Superior temporal gyrus (tissue), 1 donor: ENCODE measurements around the gene GTF2IRD1.

Experiments used
- DNase-seq: peaks from one replicate; pipeline ENCODE4 v3.0.0-alpha.2; 2016; ENCODE audit errors: extremely low spot score

Gene GTF2IRD1

GRCh38 chr7:74567318-74567668 lies 113.6 kb downstream of the GTF2IRD1 start:
- no peak for DNase-seq

DNA sequence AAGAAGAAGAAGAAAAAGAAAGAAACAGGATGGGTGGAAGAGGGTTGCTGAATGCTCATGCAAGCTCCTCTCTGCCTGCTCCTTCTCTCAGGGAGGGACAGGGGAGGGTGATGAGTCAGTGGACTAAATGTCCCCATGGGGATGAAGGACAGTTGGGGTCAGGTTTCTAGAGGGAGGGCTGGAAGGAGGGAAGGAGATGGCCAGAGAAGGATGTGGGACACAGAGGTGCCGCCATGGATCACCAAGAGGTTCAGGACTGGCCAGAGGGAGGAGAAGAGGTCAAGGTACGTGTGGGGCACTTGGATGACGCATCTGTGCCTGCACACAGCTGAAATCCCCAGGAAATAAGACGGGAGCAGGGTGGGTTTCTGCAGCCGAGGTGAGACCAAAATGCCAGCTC lies 115.0 kb downstream of the GTF2IRD1 start:
- no peak for DNase-seq

DNA sequence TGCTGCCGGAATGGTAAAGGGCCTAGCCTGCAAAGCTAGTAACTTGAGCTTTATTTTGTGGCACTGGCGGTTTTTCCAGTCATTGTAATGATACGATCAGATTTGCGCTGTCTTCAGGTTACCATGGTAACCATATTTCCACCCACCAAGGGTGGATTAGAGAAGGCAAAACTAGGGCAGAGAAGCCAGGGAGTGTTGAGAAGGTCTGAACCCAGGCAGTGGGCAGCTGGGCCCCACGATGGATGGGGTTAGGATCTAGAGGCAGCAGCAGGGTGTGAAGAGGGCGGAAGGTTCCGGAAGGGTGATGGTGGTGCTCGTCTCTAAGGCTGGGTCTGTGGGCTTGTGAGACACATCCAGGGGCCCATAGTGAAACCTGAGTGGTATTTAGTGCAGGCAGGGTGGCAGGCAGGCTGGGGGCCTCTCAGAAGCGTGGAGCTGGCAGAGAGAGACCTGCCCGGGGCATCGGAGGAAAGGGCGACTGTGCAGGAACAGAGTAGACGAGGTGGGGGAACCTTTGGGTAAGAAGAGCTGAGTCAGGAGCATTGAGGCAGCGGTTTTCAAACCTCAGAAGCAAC lies 115.9 kb downstream of the GTF2IRD1 start:
- peak; percentile 24 for DNase-seq

DNA sequence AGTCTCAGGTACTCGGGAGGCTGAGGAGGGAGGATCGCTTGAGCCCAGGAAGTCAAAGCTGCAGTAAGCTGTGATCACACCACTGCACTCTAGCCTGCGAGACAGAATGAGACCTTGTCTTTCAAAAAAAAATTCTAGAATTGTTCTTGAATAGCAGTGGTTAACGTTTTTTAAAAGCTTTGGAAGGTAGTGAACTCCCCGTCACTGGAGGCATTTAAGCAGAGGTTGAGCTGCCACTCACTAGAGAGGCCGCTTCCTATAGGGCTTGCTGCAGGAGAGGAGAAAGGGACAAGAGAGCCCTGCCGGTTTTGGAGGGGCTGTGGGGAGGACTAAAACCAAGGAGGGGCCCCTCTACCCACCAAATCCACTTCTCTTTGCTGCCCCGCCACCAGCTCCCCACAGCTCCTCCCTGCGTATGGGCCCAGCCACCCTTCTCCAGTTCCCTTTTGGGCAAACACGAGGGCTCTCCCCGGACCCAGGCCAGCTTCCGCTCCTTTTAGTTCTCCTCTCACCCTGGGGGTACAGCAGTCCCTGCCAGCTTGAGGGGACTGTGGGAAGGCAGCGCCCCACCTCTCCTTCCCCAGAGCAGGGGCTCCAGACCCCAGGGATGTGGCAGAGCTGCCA lies 116.9 kb downstream of the GTF2IRD1 start:
- no peak for DNase-seq

DNA sequence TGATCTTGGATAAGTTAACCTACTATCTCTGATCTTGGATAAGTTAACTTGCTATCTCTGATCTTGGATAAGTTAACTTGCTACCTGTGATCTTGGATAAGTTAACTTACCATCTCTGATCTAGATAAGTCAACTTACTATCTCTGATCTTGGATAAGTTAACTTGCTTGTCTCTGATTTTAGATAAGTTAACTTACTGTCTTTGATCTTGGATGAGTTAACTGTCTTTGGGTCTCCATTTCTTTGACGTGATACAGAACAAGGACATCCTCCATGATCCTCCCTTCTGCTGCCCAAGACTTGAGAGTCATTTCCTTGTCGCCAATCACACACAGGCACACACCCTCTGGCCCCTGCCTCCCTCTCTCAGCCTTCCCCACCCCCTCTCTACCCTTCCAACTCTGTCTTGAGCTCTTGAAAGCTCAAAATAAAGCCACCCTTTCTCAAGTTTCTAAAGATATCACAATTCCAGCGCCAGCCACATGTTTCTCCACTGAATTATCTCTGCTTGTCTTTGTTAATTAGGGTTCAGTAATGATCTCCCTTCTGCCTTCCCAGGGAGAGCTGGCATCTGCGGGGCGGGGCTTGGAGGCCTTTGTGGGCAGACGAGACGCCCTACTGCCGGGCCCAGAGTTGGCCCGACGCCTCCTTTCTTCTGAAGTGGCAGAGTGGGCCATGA lies 118.7 kb downstream of the GTF2IRD1 start:
- peak; percentile 20 for DNase-seq

GRCh38 chr7:74573512-74573911 lies 119.8 kb downstream of the GTF2IRD1 start:
- no peak for DNase-seq

- DNase-seq, result no peak
These were observed 121.5 kb downstream of the GTF2IRD1 start for GRCh38 chr7:74575083-74575784.

DNA sequence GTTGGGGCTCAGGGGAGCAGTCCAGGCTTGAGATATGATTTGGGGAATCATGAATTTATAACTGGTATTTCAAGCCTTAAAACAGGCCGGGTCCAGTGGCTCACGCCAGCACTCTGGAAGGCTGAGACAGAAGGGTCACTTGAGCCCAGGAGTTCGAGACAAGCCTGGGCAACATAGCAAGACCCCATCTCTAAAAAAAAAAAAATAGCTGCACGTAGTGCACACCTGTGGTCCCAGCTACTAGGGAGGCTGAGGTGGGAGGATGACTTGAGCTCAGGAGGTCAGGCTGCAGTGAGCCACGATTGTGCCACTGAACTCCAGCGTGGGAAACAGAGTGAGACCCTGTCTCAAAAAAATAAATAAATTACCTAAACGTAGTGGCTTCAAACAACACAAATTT lies 122.1 kb downstream of the GTF2IRD1 start:
- no peak for DNase-seq

DNA sequence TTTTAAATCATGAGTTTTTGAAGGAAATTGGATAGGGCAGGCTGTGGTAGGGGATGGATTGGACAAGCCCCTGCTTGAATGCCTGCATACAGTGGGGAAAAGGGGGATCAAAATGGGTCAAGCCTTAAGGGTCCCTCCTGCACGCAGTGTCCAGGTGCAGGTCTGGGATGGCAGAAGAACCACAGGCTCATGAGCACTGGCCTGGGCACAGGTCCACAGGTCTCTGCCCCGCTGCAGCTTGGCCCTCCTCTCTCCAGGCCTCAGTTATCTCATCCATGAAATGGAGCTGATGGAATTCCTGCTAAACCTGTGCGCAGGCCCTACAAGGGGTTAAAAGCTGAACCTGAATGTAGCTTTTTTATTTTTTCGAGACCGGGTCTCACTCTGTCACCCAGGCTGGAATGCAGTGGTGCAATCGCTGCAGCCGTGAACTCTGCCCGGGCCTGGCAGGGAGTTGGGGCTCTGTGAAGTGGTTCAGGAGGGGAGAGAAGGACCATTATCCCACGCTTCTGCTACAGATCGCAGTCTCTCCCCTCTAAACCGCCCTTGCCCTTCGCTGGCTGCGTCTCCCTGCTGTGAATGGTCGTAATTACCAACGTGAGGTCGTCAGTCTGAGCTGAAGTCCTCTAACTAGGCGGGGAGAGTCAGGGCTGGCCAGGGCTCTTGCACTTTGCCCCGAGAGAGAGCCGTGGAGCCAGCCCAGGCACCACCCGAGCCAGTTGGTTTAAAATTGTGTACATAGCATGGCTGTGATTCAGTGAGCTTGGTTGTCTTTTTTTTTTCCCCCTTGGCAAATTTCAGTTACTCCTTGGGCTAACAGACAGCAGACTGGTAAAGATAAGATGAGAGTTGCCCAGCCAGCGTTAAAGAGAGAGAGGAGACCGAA lies 126.3 kb downstream of the GTF2IRD1 start:
- DNase-seq, result no peak

DNA sequence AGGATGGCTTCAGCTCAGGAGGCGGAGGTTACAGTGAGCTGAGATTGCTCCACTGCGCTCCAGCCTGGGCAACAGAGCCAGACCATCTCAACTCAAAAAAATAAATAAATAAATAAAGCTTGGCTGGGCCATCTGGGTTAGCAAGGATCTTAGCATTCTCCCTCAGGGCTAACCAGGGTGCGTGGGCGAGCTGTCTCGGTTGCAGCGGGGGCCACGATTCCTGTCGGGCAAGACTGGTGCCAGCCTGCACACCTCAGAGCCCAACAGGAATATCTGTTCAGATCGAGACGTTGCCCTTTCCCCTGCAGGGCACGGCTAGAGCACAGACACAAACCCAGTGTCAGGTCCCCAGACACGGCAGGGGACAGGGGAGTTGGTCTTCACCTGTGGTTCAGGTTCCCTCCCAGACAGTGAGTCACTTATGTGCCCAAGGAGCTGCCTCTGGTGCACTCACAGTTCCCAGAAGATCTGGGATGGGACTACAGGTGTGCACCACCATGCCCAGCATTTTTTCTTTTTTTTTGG lies 128.3 kb downstream of the GTF2IRD1 start:
- no peak for DNase-seq

GRCh38 chr7:74582447-74583039 lies 128.8 kb downstream of the GTF2IRD1 start:
- DNase-seq, result no peak

DNA sequence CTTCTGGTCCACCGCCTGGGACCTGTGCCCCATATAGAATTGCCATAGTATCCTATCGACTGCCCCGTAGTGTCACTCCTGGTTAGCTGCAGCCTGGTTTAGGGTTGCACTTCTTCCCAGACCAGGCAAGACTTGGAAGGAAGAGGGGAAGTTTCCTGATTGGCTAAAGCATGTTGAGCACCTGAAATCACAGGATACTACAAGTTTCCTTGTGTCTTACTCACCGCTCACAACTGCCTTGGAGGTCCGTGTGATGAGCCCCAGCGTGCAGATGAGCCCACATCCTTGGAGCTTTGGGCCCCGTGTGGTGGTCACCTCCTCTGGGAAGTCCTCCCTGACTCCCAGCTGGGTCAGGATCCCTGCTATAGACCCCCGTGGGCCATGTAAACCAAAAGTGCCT lies 129.9 kb downstream of the GTF2IRD1 start:
- no peak for DNase-seq

GRCh38 chr7:74584160-74584954 lies 130.7 kb downstream of the GTF2IRD1 start:
- no peak for DNase-seq

DNA sequence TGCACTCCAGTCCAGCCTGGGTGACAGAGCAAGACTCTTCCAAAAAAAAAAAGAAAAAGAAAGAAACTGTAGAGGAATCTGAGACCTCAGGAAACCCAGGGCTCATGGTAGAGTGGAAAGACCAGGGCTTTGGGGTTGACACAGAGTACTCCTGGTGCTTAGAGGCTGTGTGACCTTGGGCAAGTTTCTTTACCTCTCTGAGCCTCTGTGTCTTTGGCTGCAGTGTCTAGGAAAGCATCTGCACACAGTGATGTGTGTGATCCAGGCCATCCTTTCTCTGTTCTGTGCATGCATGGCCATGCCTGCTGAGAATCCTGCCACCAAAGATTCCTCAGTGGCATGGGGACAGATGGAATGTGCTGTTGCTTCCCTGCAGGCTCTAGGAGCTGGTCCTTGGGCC lies 132.1 kb downstream of the GTF2IRD1 start:
- no peak for DNase-seq

DNA sequence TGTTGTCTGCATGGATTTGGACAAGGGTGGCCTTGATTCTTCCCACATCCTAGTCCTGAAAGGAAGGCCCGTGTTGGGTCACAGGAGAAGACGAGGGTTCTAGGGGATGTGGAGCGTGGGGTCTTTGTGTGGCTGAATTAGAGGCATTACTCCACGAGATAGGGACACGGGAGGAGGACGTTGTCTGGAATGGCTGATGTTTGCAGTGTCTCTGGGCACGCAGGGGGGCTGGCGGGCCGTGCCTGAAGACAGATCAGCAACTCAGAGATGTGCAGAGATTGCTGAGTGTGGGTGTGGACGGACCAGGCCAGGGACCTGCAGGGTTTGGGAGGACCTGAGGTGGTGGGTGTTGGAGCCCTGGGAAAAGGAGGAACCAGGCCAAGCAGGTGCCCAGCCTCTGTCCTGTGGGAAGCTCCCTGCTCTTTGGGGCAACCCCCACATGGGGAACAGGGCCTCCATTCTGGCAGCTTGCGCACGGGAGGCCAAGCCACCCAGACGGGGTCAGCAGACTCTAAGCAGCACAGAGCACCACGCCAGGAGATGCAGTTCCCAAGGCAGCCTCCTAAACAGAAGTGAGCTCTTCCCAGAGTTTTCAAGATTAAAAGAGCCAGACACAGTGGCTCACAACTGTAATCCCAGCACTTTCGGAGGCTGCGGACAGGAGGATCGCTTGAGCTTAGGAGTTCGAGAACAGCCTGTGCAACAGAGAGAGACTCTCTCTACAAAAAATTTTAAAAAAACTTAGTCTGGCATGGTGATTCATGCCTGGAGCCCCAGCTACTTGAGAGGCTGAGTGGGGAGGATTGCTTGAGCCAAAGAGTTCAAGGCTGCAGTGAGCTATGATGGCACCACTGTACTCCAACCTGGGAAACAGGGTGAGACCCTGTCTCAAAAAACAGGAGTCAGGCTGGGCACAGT lies 132.8 kb downstream of the GTF2IRD1 start:
- DNase-seq, result no peak

- DNase-seq, result no peak
These were observed 133.9 kb downstream of the GTF2IRD1 start for GRCh38 chr7:74587435-74588126.

DNA sequence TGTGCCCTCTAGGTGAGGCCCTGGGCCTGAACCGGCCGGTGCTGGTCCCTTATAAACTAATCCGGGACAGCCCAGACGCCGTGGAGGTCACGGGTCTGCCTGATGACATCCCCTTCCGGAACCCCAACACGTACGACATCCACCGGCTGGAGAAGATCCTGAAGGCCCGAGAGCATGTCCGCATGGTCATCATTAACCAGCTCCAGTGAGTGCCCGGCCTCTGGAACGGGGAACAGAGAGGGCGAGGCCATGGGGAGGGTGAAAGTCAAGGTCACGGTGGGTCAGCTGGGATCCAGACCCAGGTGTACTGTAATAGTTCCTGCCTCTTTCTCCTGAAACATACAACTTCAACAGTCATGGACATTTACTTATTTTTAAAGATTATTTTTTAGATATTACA lies 137.1 kb downstream of the GTF2IRD1 start:
- no peak for DNase-seq

GRCh38 chr7:74598558-74598957 lies 144.9 kb downstream of the GTF2IRD1 start:
- no peak for DNase-seq

- no peak for DNase-seq
These were observed 145.5 kb downstream of the GTF2IRD1 start for GRCh38 chr7:74599244-74599643.
